Right lobe of liver (tissue), 6 donors: ENCODE data around the gene OBSCN. TPM values are rescaled to one million over a fixed set of nuclear protein-coding genes. Genes with fewer than 3 reads are reported as not detected.

Experiments
- ATAC-seq, 4 donors: fragments of 200-7000 bp; cut with Tn5 transposase; one replicate each; pipeline ENCODE4 v1.9.1; 2020; ENCODE audit warnings: mild to moderate bottlenecking in 4 of 4, moderate library complexity in 4 of 4
- DNase-seq, 3 donors: peaks; one replicate each; pipeline ENCODE4 v3.0.0-alpha.2; 2020
- H3K27ac ChIP-seq, 3 donors: fragments of 200-600 bp; one replicate each; pipeline ENCODE4 v1.8.0; 2022
- H3K27me3 ChIP-seq, 2 donors: fragments of 200-600 bp; one replicate each; pipeline ENCODE4 v1.8.0; 2022
- H3K36me3 ChIP-seq, 4 donors: fragments of 200-600 bp; sonication (generic) in 1 of 4; one replicate each; pipeline versions ENCODE4 v1.5.1 to v1.8.0; 2017 to 2022; ENCODE audit warnings: control low read depth in 1 of 4
- H3K4me1 ChIP-seq, 4 donors: fragments of 200-600 bp; sonication (generic) in 1 of 4; one replicate each; pipeline versions ENCODE4 v1.5.1 to v1.8.0; 2017 to 2022; ENCODE audit warnings: control low read depth in 1 of 4
- H3K4me3 ChIP-seq, 3 donors: fragments of 200-600 bp; one replicate each; pipeline ENCODE4 v1.8.0; 2022
- H3K9me3 ChIP-seq, 4 donors: fragments of 200-600 bp; sonication (generic) in 1 of 4; one replicate each; pipeline versions ENCODE4 v1.5.1 to v1.8.0; 2017 to 2022; ENCODE audit warnings: control low read depth in 1 of 4
- POLR2A ChIP-seq: fragments of 450-650 bp; IDR thresholded peaks from one replicate; pipeline ENCODE4 v1.6.1; 2017; ENCODE audit warnings: antibody characterized with exemption, mild to moderate bottlenecking
- WGBS: methylation state at CpG from one replicate; pipeline ENCODE4 v1.1.6; 2018; ENCODE audit warnings: low coverage, low lambda C conversion rate; ENCODE audit not compliant: insufficient coverage; ENCODE audit errors: missing lambda C conversion rate; 5-methylcytosine and 5-hydroxymethylcytosine counted together
- intact Hi-C, 2 donors: fragments of 100-400 bp; cut with DNase I; formaldehyde crosslinking; loops; one replicate each; pipeline versions ENCODE4 v1.11.2 to v1.14.1; 2022
- total RNA-seq, 6 experiments: library from RNA; depleted of rRNA in 2 of 6; stranded (reverse); fragments of >200 nt in 2 of 6; fragmentation: NEBNext Ultra II Directional in 3 of 6; extraction: Animal tissue kit (Norgen Biotek cat#: 25700) in 3 of 6; gene quantifications; one replicate each; pipeline versions ENCODE4 v1.1.0 to v1.2.4, GENCODE V29; 2016 to 2023
- TF ChIP-seq, protein P1 (sequence below), 4 donors: fragments of 200-600 bp in 3 of 4; fragments of 450-650 bp in 1 of 4; IDR thresholded peaks; one replicate each; pipeline versions ENCODE4 v1.5.1 to v1.8.0; 2016 to 2022; ENCODE audit warnings: antibody characterized with exemption in 4 of 4, mild to moderate bottlenecking in 2 of 4
- donor health status: DM: no; HTN: yes; CAD: no.
- donor health status: DM: no; HTN: no; CAD: no.
- donor health status: DM: no; HTN: no; CAD: no.
- donor health status: DM: no; HTN: yes; CAD: no.
- donor health status: DM: no; HTN: yes; CAD: no.

OBSCN gene
- total RNA-seq, 6 experiments from 2014 or later = 0.43 to 3.5 (median 2.0) TPM

- no peak for TF ChIP-seq POLR2A
- TF ChIP-seq, protein P1, sequence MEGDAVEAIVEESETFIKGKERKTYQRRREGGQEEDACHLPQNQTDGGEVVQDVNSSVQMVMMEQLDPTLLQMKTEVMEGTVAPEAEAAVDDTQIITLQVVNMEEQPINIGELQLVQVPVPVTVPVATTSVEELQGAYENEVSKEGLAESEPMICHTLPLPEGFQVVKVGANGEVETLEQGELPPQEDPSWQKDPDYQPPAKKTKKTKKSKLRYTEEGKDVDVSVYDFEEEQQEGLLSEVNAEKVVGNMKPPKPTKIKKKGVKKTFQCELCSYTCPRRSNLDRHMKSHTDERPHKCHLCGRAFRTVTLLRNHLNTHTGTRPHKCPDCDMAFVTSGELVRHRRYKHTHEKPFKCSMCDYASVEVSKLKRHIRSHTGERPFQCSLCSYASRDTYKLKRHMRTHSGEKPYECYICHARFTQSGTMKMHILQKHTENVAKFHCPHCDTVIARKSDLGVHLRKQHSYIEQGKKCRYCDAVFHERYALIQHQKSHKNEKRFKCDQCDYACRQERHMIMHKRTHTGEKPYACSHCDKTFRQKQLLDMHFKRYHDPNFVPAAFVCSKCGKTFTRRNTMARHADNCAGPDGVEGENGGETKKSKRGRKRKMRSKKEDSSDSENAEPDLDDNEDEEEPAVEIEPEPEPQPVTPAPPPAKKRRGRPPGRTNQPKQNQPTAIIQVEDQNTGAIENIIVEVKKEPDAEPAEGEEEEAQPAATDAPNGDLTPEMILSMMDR (IDR thresholded peaks at IDR 0.05) = no peak
- intact Hi-C loops = no loop called here
- no peak overlapping the region for H3K27ac ChIP-seq
- no peaks in the 10 kb centered on the region for H3K9me3 ChIP-seq
- WGBS = no CpG with 5 or more reads among the region's 10 CpGs
- no peaks in the 10 kb centered on the region for H3K27me3 ChIP-seq
- DNase-seq = peak in 2 of 3 donors; percentile 33 to 34
- no peaks in the 10 kb centered on the region for H3K4me1 ChIP-seq
- H3K4me3 ChIP-seq = no peak overlapping the region
- H3K36me3 ChIP-seq = no peaks in the 10 kb centered on the region
- ATAC-seq = no peak
These were observed 125.9 kb downstream of the OBSCN start for GRCh38 chr1:228333739-228334115.

DNA sequence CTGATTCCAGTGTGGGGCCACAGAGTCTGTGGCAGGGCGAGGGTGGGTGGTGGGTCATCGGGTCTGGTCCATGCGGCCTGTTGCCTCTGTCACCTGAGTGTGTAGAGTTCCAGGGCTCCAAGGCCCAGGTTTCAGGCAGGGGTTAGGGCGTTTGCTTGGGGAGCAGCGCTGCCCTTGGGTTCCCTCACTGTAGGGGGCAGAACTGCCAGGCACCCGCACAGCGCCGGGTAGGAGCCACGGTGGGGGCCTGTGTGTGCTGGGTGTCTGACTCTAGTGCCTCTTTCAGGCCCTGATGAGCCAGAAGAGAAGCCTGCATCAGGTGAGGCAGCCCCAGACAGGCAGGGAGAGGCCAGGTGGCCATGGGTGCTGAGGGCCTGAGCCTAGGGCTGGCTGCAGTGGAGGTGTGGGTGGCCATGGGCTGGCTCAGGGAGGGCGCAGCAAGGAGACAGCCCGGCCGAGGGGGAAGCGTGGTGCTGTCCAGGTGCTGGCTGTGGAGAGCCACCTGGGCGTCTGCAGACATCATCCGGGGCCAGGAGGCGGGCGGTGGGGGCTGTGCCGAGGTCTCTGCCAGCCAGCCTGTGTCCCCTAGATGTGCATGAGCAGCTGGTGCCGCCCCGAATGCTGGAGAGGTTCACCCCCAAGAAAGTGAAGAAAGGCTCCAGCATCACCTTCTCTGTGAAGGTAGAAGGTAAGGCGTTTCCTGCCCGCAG is 126.5 kb downstream of the OBSCN start:
- peak in 2 of 3 donors; percentile 36 to 50 for DNase-seq
- no peaks in the 10 kb centered on the region for H3K4me1 ChIP-seq
- 94% methylated on average over 6 of the region's 22 CpGs for WGBS
- H3K9me3 ChIP-seq = no peaks in the 10 kb centered on the region
- no peak for ATAC-seq
- H3K27me3 ChIP-seq = no peaks in the 10 kb centered on the region
- H3K4me3 ChIP-seq = no peak overlapping the region
- H3K27ac ChIP-seq = no peak overlapping the region
- no peaks in the 10 kb centered on the region for H3K36me3 ChIP-seq
- intact Hi-C loops = no loop called here
- TF ChIP-seq, protein P1 (IDR thresholded peaks at IDR 0.05) = no peak
- no peak for TF ChIP-seq POLR2A

GRCh38 chr1:228334954-228335353 is 127.1 kb downstream of the OBSCN start:
- Histone ChIP-seq H3K27ac (no peak overlapping the region), H3K9me3 (no peaks in the 10 kb centered on the region), H3K4me3 (no peak overlapping the region), H3K4me1 (no peaks in the 10 kb centered on the region), H3K27me3 (no peaks in the 10 kb centered on the region), H3K36me3 (no peaks in the 10 kb centered on the region)
- intact Hi-C loops = no loop called here
- no peak for ATAC-seq
- WGBS = 33% methylated on average over 1 of the region's 18 CpGs
- no peak for TF ChIP-seq POLR2A
- TF ChIP-seq, protein P1 (IDR thresholded peaks at IDR 0.05) = no peak
- peak in 1 of 3 donors; percentile 26 for DNase-seq

- ATAC-seq (no peak), DNase-seq (peak; percentile 12 to 51 (median 24))
- intact Hi-C loops = no loop called here
- 55% methylated on average over 2 of the region's 15 CpGs for WGBS
- H3K36me3 ChIP-seq = no peaks in the 10 kb centered on the region
- H3K9me3 ChIP-seq = no peaks in the 10 kb centered on the region
- no peak overlapping the region for H3K27ac ChIP-seq
- no peak for TF ChIP-seq POLR2A
- TF ChIP-seq, protein P1 (IDR thresholded peaks at IDR 0.05) = no peak
- H3K4me1 ChIP-seq = no peaks in the 10 kb centered on the region
- no peak overlapping the region for H3K4me3 ChIP-seq
- H3K27me3 ChIP-seq = no peaks in the 10 kb centered on the region
These were observed 127.8 kb downstream of the OBSCN start for GRCh38 chr1:228335406-228336307.
